IMR-90 (cell line): Measurements from ENCODE around the gene CPB2. TPM values are rescaled to one million over a fixed set of nuclear protein-coding genes. Genes with fewer than 3 reads are reported as not detected.

Source experiments
- ATAC-seq: fragments of 200-7000 bp; cut with Tn5 transposase; 2 replicates; pipeline ENCODE4 v1.9.1; 2020; ENCODE audit warnings: low read depth, mild to moderate bottlenecking, moderate library complexity
- BruUV-seq: library from RNA; stranded (reverse); fragments of 400-500 nt; replicated peaks from 2 replicates; lab custom pipeline; 2021; lab: Mats Ljungman, UMichigan
- CTCF ChIA-PET: fragments of 300-600 bp; formaldehyde crosslinking; extraction: SDS; loops from one replicate; lab custom pipeline; 2021; ENCODE audit warnings: antibody characterized with exemption; lab: Yijun Ruan, JAX
- POLR2A ChIA-PET: fragments of 300-600 bp; sonication (Branson Sonifier 250); formaldehyde crosslinking; loops from one replicate; lab custom pipeline; 2022; ENCODE audit warnings: antibody characterized with exemption; ENCODE audit not compliant: unreplicated experiment; lab: Charles Lee
- DNase-seq: peaks from one replicate; pipeline ENCODE4 v3.0.0; 2013
- H2AFZ ChIP-seq: replicated peaks from 2 replicates; pipeline ENCODE3; 2013; ENCODE audit warnings: low read length, mild to moderate bottlenecking; ENCODE audit not compliant: poor library complexity
- H2AK5ac ChIP-seq: 2 replicates; pipeline ENCODE4 v1.6.1; 2013; ENCODE audit warnings: low read depth, low read length, inconsistent platforms
- H2AK9ac ChIP-seq: replicated peaks from 2 replicates; pipeline ENCODE3; 2013; ENCODE audit warnings: mild to moderate bottlenecking, low read depth, low read length, moderate library complexity; ENCODE audit not compliant: poor library complexity
- H2BK120ac ChIP-seq: 2 replicates; pipeline ENCODE4 v1.6.1; 2013; ENCODE audit warnings: low read depth, low read length, inconsistent platforms
- H2BK15ac ChIP-seq: 3 replicates; pipeline ENCODE4 v1.6.1; 2013; ENCODE audit warnings: low read depth, low read length, inconsistent platforms
- H2BK20ac ChIP-seq: 2 replicates; pipeline ENCODE4 v1.6.1; 2013; ENCODE audit warnings: low read depth, mild to moderate bottlenecking, inconsistent platforms, low read length, moderate library complexity
- H2BK5ac ChIP-seq: 2 replicates; pipeline ENCODE4 v1.6.1; 2013; ENCODE audit warnings: mild to moderate bottlenecking, low read depth, low read length, inconsistent platforms; ENCODE audit not compliant: poor library complexity, severe bottlenecking
- H3K14ac ChIP-seq: replicated peaks from 2 replicates; pipeline ENCODE4 v1.6.1; 2013; ENCODE audit warnings: low read depth, low read length, inconsistent platforms
- H3K18ac ChIP-seq: 2 replicates; pipeline ENCODE4 v1.6.1; 2013; ENCODE audit warnings: low read depth, low read length, control low read depth
- H3K23ac ChIP-seq: 2 replicates; pipeline ENCODE4 v1.6.1; 2013; ENCODE audit warnings: low read depth, low read length, inconsistent platforms
- H3K27ac ChIP-seq: 2 replicates; pipeline ENCODE4 v1.5.1; 2013; ENCODE audit warnings: mild to moderate bottlenecking, control low read depth, low read length; ENCODE audit not compliant: insufficient read depth
- H3K27me3 ChIP-seq: 2 replicates; pipeline ENCODE4 v1.6.1; 2013; ENCODE audit warnings: low read length; ENCODE audit not compliant: control insufficient read depth, insufficient read depth
- H3K36me3 ChIP-seq: 2 replicates; pipeline ENCODE4 v1.6.1; 2013; ENCODE audit warnings: low read length, mixed read lengths; ENCODE audit not compliant: control insufficient read depth, insufficient read depth
- H3K4ac ChIP-seq: 2 replicates; pipeline ENCODE4 v1.6.1; 2013; ENCODE audit warnings: low read depth, low read length, inconsistent platforms
- H3K4me1 ChIP-seq: 2 replicates; pipeline ENCODE4 v1.6.1; 2013; ENCODE audit warnings: low read length, mixed read lengths; ENCODE audit not compliant: control insufficient read depth, insufficient read depth
- H3K4me2 ChIP-seq: 2 replicates; pipeline ENCODE4 v1.6.1; 2013; ENCODE audit warnings: low read depth, mild to moderate bottlenecking, control low read depth, low read length, moderate library complexity
- H3K4me3 ChIP-seq: 2 replicates; pipeline ENCODE4 v1.5.1; 2013; ENCODE audit warnings: low read depth, mild to moderate bottlenecking, control low read depth, low read length, moderate library complexity; ENCODE audit not compliant: insufficient read depth
- H3K56ac ChIP-seq: 2 replicates; pipeline ENCODE4 v1.6.1; 2013; ENCODE audit warnings: low read length, inconsistent platforms; ENCODE audit not compliant: insufficient read depth; ENCODE audit errors: extremely low read depth
- H3K79me1 ChIP-seq, 2 experiments: 2 replicates each; pipeline ENCODE4 v1.6.1; 2013; ENCODE audit warnings: low read length in 2 of 2, inconsistent platforms in 1 of 2, low read depth in 1 of 2
- H3K9ac ChIP-seq: 2 replicates; pipeline ENCODE4 v1.6.1; 2013; ENCODE audit warnings: low read depth, low read length, control low read depth
- H3K9me1 ChIP-seq: 2 replicates; pipeline ENCODE4 v1.6.1; 2013; ENCODE audit warnings: low read length, inconsistent platforms; ENCODE audit not compliant: insufficient read depth
- H3K9me3 ChIP-seq: 2 replicates; pipeline ENCODE4 v1.6.1; 2013; ENCODE audit warnings: low read length; ENCODE audit not compliant: control insufficient read depth, insufficient read depth
- H4K20me1 ChIP-seq: 2 replicates; pipeline ENCODE4 v1.6.1; 2013; ENCODE audit warnings: low read length, inconsistent platforms; ENCODE audit not compliant: insufficient read depth
- H4K5ac ChIP-seq: 2 replicates; pipeline ENCODE4 v1.6.1; 2013; ENCODE audit warnings: mild to moderate bottlenecking, low read depth, low read length, control low read depth
- H4K8ac ChIP-seq, 2 experiments: 2 replicates each; pipeline ENCODE4 v1.6.1; 2013; ENCODE audit warnings: low read depth in 2 of 2, low read length in 2 of 2, control low read depth in 1 of 2, inconsistent platforms in 1 of 2
- H4K91ac ChIP-seq: 2 replicates; pipeline ENCODE4 v1.6.1; 2013; ENCODE audit warnings: low read depth, low read length, inconsistent platforms; ENCODE audit not compliant: insufficient read depth
- MAZ ChIP-seq: IDR thresholded peaks from 2 replicates; pipeline ENCODE4 v1.6.1; 2012; ENCODE audit warnings: low read depth, mild to moderate bottlenecking, low read length, improper control_type of control experiment, moderate library complexity, borderline replicate concordance
- NFE2L2 ChIP-seq: fragments of 150-350 bp; IDR thresholded peaks from 2 replicates; pipeline ENCODE4 v1.6.1; 2016; ENCODE audit warnings: low read depth, mild to moderate bottlenecking, low read length
- WGBS, 2 experiments: methylation state at CpG; one replicate each; pipeline versions ENCODE4 v1.1.5 to v1.1.7; 2013; ENCODE audit warnings: missing lambda C conversion rate in 2 of 2; ENCODE audit not compliant: insufficient read length in 1 of 2; ENCODE audit errors: extremely low coverage in 2 of 2; 5-methylcytosine and 5-hydroxymethylcytosine counted together
- dilution Hi-C: fragments of 300-500 bp; cut with HindIII; formaldehyde crosslinking; loops from one replicate; pipeline ENCODE4 v1.14.3; 2018; ENCODE audit warnings: low sequenced_read_pairs; ENCODE audit not compliant: unreplicated experiment
- in situ Hi-C: fragments of 300-500 bp; cut with MboI; formaldehyde crosslinking; loops from 3 replicates; pipeline ENCODE4 v1.14.3; 2019; ENCODE audit warnings: low sequenced_read_pairs, inconsistent platforms, mixed read lengths
- intact Hi-C: fragments of 100-400 bp; cut with micrococcal nuclease; formaldehyde crosslinking; loops from 2 replicates; pipeline ENCODE4 v1.10.0; 2022
- polyA plus RNA-seq, 3 experiments: library from polyadenylated mRNA; depleted of rRNA; stranded (reverse); fragments of >200 nt; gene quantifications; 2 replicates each; pipeline ENCODE4 v1.2.3, GENCODE V29; 2012; ENCODE audit warnings: low replicate concordance in 1 of 3
- total RNA-seq: library from RNA; depleted of rRNA; stranded (reverse); fragments of >200 nt; gene quantifications from 2 replicates; pipeline ENCODE4 v1.2.3, GENCODE V29; 2012

The CPB2 gene
- total and polyA plus RNA-seq, 2 of the 4 experiments (the other 2 are of a cell fraction), result not detected

DNA sequence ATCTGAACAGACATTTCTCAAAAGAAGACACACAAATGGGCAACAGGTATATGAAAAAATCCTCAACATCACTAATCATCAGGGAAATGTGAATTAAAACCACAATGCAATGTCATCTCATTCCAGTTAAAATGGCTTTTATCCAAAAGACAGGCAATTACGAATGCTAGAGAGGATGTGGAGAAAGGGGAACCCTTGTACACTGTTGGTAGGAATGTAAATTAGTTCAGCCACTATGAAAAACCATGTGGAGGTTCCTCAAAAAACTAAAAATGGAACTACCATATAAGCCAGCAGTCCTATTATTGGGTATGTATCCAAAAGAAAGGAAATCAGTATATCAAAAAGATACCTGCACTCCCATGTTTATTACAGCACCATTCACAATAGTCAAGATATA is 27.6 kb downstream of the CPB2 start:
- no peak overlapping the region for H3K4me3 ChIP-seq
- H4K91ac ChIP-seq, result no peak overlapping the region
- H3K9me1 ChIP-seq, result no peaks in the 10 kb centered on the region
- H2BK5ac ChIP-seq, result no peak overlapping the region
- ChIA-PET CTCF (no interaction called here), POLR2A (no interaction called here)
- no peak overlapping the region for H4K5ac ChIP-seq
- H3K18ac ChIP-seq, result no peak overlapping the region
- H2AK5ac ChIP-seq, result no peak overlapping the region
- intact Hi-C loops, result no loop called here
- no peak overlapping the region for H2AK9ac ChIP-seq
- no peak for ATAC-seq
- in situ Hi-C loops, result no loop called here
- H3K4me1 ChIP-seq, result no peaks in the 10 kb centered on the region
- H2BK15ac ChIP-seq, result no peak overlapping the region
- TF ChIP-seq NFE2L2 (no peak), MAZ (no peak)
- no peak overlapping the region for H3K9ac ChIP-seq
- H4K20me1 ChIP-seq, result no peaks in the 10 kb centered on the region
- no peak for DNase-seq
- no peak overlapping the region for H2AFZ ChIP-seq
- WGBS, 2 experiments, result no CpG with 5 or more reads among the region's 1 CpG
- no peaks in the 10 kb centered on the region for H3K79me1 ChIP-seq
- no peak overlapping the region for H3K27ac ChIP-seq
- H4K8ac ChIP-seq, result no peak overlapping the region
- H3K14ac ChIP-seq, result no peak overlapping the region
- H3K27me3 ChIP-seq, result no peaks in the 10 kb centered on the region
- no peak overlapping the region for H3K4me2 ChIP-seq
- dilution Hi-C loops, result no loop called here
- no peak overlapping the region for H3K23ac ChIP-seq
- H3K9me3 ChIP-seq, result no peaks in the 10 kb centered on the region
- no peak overlapping the region for H3K56ac ChIP-seq
- no peak overlapping the region for H3K4ac ChIP-seq
- BruUV-seq, result no TSS peak
- no peaks in the 10 kb centered on the region for H3K36me3 ChIP-seq
- H2BK20ac ChIP-seq, result no peak overlapping the region
- no peak overlapping the region for H2BK120ac ChIP-seq
